ENCODE measurements around the gene FOXP1.

DNA sequence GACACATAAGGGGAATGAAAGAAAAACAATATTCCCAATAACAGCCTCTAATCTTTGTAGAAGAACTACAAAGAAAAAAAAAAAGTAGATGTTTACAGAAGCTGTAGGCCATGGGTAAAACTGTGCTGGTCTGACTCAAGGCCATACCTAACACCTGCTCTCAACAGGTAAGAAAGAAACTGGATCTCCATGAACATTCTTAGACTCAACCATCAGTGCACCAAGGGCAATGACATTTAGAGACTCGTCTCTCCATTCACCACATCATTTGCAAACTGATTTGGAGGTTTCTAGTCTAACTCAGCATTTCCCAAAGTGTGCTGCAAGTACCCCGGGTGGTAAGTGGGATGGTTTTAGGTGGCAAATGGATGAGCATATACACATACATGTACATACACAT is 164.2 kb downstream of the FOXP1 start:
- no peak for TF ChIP-seq POLR2A (IDR thresholded peaks at IDR 0.05)
- TF ChIP-seq, protein P1, sequence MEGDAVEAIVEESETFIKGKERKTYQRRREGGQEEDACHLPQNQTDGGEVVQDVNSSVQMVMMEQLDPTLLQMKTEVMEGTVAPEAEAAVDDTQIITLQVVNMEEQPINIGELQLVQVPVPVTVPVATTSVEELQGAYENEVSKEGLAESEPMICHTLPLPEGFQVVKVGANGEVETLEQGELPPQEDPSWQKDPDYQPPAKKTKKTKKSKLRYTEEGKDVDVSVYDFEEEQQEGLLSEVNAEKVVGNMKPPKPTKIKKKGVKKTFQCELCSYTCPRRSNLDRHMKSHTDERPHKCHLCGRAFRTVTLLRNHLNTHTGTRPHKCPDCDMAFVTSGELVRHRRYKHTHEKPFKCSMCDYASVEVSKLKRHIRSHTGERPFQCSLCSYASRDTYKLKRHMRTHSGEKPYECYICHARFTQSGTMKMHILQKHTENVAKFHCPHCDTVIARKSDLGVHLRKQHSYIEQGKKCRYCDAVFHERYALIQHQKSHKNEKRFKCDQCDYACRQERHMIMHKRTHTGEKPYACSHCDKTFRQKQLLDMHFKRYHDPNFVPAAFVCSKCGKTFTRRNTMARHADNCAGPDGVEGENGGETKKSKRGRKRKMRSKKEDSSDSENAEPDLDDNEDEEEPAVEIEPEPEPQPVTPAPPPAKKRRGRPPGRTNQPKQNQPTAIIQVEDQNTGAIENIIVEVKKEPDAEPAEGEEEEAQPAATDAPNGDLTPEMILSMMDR (IDR thresholded peaks at IDR 0.05), result no peak
- no peak for TF ChIP-seq EP300 (IDR thresholded peaks at IDR 0.05)
